Sigmoid colon (tissue), 4 donors: Measurements from ENCODE around the gene SIVA1.

ENCODE experiments used
- CTCF ChIP-seq, 4 experiments: fragments of 450-650 bp in 3 of 4; fragments of 200-600 bp in 1 of 4; IDR thresholded peaks; one replicate each; pipeline ENCODE4 v1.5.1; 2016 to 2019; ENCODE audit warnings: antibody characterized with exemption in 4 of 4, mild to moderate bottlenecking in 3 of 4, moderate library complexity in 2 of 4
- EP300 ChIP-seq, 4 donors: sonication (generic); formaldehyde crosslinking; IDR thresholded peaks; one replicate each; pipeline ENCODE4 v1.6.1; 2017; ENCODE audit warnings: antibody characterized with exemption in 4 of 4
- POLR2A ChIP-seq, 2 donors: fragments of 450-650 bp; IDR thresholded peaks; one replicate each; pipeline ENCODE4 v1.6.1; 2016; ENCODE audit warnings: antibody characterized with exemption in 2 of 2, mild to moderate bottlenecking in 2 of 2, moderate library complexity in 2 of 2

DNA sequence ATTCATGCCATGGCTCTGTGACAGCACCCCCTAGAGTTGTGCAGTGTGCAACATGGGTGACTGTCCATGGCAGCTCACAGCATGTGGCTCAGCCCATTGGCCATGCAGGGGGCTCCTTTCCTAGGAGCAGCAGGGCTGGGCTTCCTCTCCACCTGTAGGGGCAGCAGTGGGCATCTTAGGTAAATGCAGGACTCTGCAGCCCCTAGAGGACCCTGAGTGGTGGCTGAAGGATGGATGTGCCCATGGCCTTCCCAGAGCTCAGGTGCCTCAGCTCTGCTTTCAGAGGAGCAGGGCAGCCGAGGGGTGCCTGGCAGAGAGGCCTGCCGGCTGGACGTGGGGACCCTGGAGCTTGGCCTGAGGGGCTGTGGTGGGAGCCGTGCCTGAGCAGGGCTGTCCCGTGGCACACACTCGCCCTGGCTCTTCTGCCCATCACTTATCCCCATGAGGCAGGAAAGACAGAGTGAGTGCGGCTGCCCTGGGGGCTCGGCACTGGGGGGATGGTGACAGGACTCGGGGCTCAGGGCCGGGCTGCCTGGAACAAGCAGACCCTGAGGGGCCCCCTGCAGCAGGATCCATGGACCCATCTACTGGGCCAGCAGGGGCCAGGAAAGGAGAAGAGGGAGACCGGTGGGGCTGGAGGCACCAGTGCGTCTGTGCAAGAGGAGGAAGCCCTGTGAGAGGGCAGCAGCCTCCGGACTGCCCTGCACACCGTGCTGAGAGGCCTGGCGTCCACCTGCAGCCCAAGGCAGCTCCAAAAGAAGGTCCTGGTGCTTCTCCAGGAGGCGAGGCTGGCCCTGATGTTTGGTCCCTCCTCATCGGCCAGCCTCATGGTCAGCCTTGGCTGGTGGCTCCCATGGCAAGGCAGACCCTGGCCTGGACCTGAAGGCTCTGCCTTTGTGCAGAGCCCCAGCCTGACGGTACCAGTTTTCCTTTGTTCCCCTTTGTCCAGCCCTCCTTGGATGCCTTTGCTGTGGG, 21.3 kb upstream of the SIVA1 start:
- TF ChIP-seq CTCF (IDR thresholded peaks at IDR 0.05) (no peak), POLR2A (IDR thresholded peaks at IDR 0.05) (no peak), EP300 (IDR thresholded peaks at IDR 0.05) (no peak)
